ENCODE data around the gene B4GALT5. TPM values are rescaled to one million over a fixed set of nuclear protein-coding genes. Genes with fewer than 3 reads are reported as not detected.
"Not testable (repeated sequence)": the region's sequence is repeated elsewhere in the genome, so short reads cannot be mapped to it uniquely, and the experiment has no call there.

B4GALT5 gene
- total and polyA plus RNA-seq, 7 donors: 32.0 to 284 (median 75.3) TPM

GRCh38 chr20:49614338-49615050, 99.2 kb downstream of the B4GALT5 start:
- no peaks in the 10 kb centered on the region for H3K27me3 ChIP-seq (ENCODE audit: insufficient read depth in 3 of 3, low read length in 2 of 3)
- peaks cover 16% of the 10 kb centered on the region for H3K4me1 ChIP-seq
- H3K36me3 ChIP-seq (ENCODE audit: insufficient read depth in 1 of 2, low read depth in 1 of 2): no peaks in the 10 kb centered on the region
- DNase-seq: peak; percentile 0 to 29
- no peaks in the 10 kb centered on the region for H3K9me3 ChIP-seq
- TF ChIP-seq CTCF (IDR thresholded peaks at IDR 0.05): no peak
- ATAC-seq: no peak
- no peak overlapping the region for H3K4me3 ChIP-seq
- intact Hi-C loops (cut with DNase I): loop anchor here (5.0 kb wide), 4 partner anchors 158 to 273 kb away; no protein-coding TSS in a partner anchor
- WGBS, 3 donors: 78 to 88% (median 84%) methylated on average over 10 to 13 of the region's 13 CpGs
- H3K27ac ChIP-seq: peak overlapping the region; percentile 32

GRCh38 chr20:49612127-49612738, 101.4 kb downstream of the B4GALT5 start:
- DNase-seq (peak; percentile 70), ATAC-seq (peak; percentile 22 to 58 (median 36))
- intact Hi-C loops (cut with DNase I): loop anchor here (2.0 to 5.0 kb wide), 4 partner anchors 215 to 317 kb away; no protein-coding TSS in a partner anchor
- no peaks in the 10 kb centered on the region for H3K9me3 ChIP-seq
- WGBS, 3 donors: 39 to 54% (median 52%) methylated on average over 6 of the region's 6 CpGs
- no peaks in the 10 kb centered on the region for H3K36me3 ChIP-seq (ENCODE audit: insufficient read depth in 1 of 2, low read depth in 1 of 2)
- H3K4me3 ChIP-seq: no peak overlapping the region
- peak overlapping the region; percentile 63 for H3K27ac ChIP-seq
- peaks cover 19% of the 10 kb centered on the region for H3K4me1 ChIP-seq
- H3K27me3 ChIP-seq (ENCODE audit: insufficient read depth in 3 of 3, low read length in 2 of 3): peaks cover 0 to 4% (median 0%) of the 10 kb centered on the region in 3 donors
- TF ChIP-seq CTCF (IDR thresholded peaks at IDR 0.05): no peak

- H3K36me3 ChIP-seq (ENCODE audit: insufficient read depth in 1 of 2, low read depth in 1 of 2); H3K27me3 ChIP-seq (ENCODE audit: insufficient read depth in 3 of 3, low read length in 2 of 3); ATAC-seq; H3K9me3 ChIP-seq: not testable (repeated sequence)
- intact Hi-C loops (cut with DNase I): loop anchor here (2.0 to 5.0 kb wide), 6 partner anchors 216 to 317 kb away; no protein-coding TSS in a partner anchor
- 59 to 62% (median 61%) methylated on average over 5 to 6 of the region's 6 CpGs for WGBS, 3 donors
- H3K27ac ChIP-seq: peak overlapping the region; percentile 63
- peak; percentile 1 to 9 for DNase-seq
- peaks cover 19% of the 10 kb centered on the region for H3K4me1 ChIP-seq
- H3K4me3 ChIP-seq: peak overlapping the region; percentile 46
These were observed 102.0 kb downstream of the B4GALT5 start for GRCh38 chr20:49611539-49612126.

GRCh38 chr20:49610691-49611538, 102.8 kb downstream of the B4GALT5 start:
- peak overlapping the region; percentile 63 for H3K27ac ChIP-seq
- intact Hi-C loops (cut with DNase I): loop anchor here (2.0 to 5.0 kb wide), 5 partner anchors 216 to 278 kb away; no protein-coding TSS in a partner anchor
- peak; percentile 100 for TF ChIP-seq CTCF (IDR thresholded peaks at IDR 0.05)
- peaks cover 16% of the 10 kb centered on the region for H3K4me1 ChIP-seq
- DNase-seq: peak; percentile 80 to 89
- ATAC-seq: peak; percentile 69 to 81 (median 76)
- 16 to 41% (median 16%) methylated on average over 21 to 48 of the region's 48 CpGs for WGBS, 3 donors
- H3K9me3 ChIP-seq: no peaks in the 10 kb centered on the region
- peaks cover 0 to 4% (median 0%) of the 10 kb centered on the region in 3 donors for H3K27me3 ChIP-seq (ENCODE audit: insufficient read depth in 3 of 3, low read length in 2 of 3)
- no peaks in the 10 kb centered on the region for H3K36me3 ChIP-seq (ENCODE audit: insufficient read depth in 1 of 2, low read depth in 1 of 2)
- H3K4me3 ChIP-seq: peak overlapping the region; percentile 46

Measured in psoas muscle (tissue), 8 donors.